DMS53 (cell line): ENCODE measurements around the gene PITPNM3.
A peak's percentile ranks its signal among the peaks of the same experiment; 100 is the strongest.

ENCODE experiments used
- DNase-seq: peaks from one replicate; lab custom pipeline; 2025; lab: John Stamatoyannopoulos, UW

The PITPNM3 gene

GRCh38 chr17:6526362-6527152 is 29.8 kb downstream of the PITPNM3 start:
- DNase-seq = no peak

DNA sequence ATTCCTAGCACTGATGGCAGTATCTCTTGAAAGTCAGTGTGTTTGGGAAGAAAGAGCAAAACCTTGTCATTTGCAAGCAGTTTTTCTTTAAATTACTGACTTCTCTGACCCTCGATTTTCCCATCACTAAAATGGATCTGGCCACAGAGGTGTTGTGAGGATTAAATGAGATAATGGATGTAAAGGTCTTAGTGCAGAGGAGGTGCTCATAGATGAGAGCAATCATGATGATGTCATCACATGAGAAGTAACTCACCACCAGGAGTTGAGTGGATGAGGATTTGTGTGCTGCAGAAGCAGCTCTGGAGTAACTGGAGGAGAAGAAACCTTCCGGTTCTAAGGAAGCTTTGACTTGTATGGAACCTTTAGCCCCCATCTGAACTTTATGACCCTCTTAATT is 30.6 kb downstream of the PITPNM3 start:
- peak; percentile 29 for DNase-seq

GRCh38 chr17:6525141-6525540 is 31.2 kb downstream of the PITPNM3 start:
- DNase-seq = no peak

- DNase-seq = no peak
Measured at GRCh38 chr17:6524520-6524919, 31.8 kb downstream of the PITPNM3 start.

- no peak for DNase-seq
Measured at GRCh38 chr17:6523809-6524355, 32.5 kb downstream of the PITPNM3 start.

DNA sequence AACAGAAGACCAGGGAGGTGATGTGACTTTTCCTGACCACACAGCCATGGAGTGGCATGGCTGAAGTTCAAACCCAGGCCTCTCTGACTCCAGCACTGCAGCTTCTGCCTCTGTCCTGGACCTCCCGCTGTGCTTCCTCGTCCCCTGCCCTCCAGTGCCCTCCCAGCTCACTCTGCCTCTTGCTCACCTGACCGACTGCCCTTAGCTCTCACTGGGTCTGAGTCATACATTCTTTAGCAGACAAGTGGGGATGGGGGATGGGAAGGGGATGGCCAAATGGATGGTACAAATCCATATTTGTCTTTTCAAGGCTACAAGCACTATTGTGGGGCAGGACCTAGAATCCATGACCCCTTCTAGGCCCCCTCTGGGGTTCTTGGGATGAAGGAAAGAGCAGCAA is 33.0 kb downstream of the PITPNM3 start:
- DNase-seq = peak; percentile 79

DNA sequence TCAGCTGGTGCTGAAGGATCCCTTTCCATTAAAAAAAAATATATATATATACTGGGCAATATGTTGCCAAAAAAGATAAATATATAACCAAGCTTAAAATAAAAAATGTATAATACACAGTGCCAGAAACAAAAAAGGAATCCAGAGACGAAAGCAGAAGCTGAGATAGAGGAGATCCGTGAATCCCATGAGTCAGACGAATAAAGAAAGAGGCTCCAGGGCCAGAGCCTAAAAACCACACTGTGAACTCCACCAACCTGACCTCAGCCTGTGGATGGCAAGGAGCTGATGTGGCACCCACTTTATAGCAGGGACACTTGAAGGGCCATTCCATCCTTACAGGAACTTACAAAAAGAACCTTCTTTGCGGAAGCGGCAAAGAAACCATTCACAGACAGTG is 34.8 kb downstream of the PITPNM3 start:
- DNase-seq = no peak

GRCh38 chr17:6517062-6517461 is 39.3 kb downstream of the PITPNM3 start:
- no peak for DNase-seq

- no peak for DNase-seq
Measured at GRCh38 chr17:6514371-6514770, 42.0 kb downstream of the PITPNM3 start.

DNA sequence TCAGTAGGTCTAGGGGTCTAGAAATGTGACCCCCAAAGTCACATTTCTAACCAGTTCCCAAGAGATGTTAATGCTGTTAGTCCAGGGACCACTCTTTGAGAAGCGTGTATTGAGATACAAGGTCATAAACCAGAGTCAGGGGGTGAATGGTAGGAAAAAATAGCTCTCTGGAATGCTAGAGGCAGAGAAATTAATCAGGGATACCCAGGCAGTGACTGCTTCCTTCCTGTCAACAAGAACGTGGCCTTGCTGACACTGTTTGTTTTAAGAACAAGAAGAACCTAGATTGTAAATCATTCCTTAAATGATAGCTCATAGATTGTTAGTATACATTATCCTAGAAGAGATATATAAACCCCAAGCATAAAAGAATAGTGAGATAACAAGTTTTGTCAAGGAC is 43.8 kb downstream of the PITPNM3 start:
- no peak for DNase-seq

DNA sequence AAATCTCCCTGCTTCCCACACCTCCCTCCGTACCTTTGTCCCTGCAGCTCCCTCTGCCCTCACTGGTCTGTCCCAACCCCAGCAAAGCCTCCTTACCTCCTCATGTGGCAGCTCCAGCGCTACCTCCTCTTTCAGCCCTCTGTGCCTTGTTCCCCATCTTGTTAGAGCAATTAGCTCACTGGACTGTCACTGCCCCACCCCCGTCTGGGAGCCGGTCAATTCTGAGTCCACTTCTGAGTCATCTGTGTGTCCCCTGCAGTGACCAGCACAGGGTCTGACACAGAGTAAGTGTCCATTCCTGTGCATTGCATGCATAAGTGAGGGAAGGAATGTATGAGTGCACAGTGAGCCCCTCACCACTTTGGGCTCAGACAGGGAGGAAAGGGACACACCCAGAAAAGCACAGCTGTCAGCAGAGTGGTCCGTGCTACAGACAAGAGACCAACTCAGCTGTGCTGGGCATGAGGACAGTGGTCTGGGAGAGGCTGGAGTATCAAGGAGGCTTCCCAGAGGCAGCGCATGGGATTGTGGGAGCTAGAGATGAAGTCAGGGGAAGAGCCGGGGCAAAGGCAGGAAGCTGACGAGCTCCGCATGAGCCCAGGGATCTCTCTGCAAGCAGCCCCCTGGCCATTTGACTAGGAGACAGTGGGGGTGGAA is 45.9 kb downstream of the PITPNM3 start:
- no peak for DNase-seq

DNA sequence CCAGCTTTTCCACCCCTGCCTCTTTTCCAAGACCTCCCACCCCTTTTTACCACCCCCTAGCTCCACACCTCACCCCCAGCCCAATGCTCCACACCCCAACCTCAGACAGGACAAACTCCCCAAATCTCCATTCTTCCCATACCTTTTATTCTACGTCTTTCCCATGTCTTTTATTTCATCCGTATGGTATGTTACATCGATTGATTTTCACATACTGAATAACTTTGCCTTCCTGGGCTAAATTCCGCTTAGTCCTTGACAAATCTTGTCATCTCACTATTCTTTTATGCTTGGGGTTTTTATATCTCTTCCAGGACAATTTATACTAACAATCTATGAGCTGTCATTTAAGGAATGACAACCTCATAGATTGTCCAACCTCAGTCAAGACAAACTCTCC is 46.4 kb downstream of the PITPNM3 start:
- DNase-seq = no peak

DNA sequence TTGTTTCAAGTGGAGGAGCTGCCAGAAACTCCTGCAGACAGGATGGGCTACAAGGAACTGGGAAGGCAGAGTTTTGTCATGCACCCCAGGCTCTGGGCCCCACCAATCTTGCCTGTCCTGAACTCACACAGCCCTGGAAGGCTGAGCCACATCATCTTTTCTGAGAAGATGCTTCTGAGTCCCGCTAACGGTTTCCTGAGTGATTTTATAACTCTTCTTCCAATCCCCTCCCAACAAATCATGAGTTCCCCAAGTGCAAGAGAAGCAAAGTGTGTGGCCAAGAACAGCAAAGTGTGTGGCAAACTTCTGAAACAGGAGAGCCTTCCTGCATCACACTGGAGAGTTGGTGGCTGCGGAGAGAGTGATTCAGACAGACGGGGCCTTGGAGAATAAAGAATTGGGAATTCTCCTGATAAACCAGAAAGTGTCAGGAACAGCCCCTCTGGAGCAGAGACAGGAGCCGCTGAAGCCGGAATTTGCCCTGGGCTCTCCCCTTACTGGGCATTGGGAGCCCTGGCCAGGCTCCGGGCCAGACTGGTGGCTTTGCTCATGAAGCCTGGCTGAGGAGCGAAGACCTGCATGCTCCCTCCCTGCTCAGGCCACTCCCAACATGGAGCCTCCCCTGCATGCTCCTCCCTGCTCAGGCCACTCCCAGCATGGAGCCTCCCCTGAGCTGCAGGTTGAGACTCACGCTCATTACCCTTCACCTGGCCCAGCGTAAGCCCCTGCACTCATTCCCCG is 47.2 kb downstream of the PITPNM3 start:
- DNase-seq = no peak

- DNase-seq = no peak
Measured at GRCh38 chr17:6508519-6509030, 47.8 kb downstream of the PITPNM3 start.

DNA sequence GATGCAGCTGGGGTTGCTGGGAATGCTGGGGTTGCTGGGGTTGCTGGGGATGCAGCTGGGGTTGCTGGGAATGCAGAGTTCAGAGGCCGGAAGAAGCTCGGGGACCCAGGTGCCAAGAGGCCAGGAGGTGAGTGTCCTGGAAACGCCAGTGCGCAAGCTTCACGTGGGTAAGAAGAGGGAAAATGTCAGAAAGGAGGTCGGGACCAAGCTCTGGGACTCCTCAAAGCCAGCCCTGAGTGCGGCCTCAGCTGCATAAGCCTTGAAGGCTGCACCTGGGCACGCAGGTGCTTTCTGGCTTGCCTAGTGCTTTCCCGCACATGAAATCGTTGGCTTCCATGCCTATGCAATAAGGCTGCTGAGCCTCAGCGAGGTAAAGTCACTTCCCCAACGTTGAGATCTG is 48.3 kb downstream of the PITPNM3 start:
- no peak for DNase-seq

DNA sequence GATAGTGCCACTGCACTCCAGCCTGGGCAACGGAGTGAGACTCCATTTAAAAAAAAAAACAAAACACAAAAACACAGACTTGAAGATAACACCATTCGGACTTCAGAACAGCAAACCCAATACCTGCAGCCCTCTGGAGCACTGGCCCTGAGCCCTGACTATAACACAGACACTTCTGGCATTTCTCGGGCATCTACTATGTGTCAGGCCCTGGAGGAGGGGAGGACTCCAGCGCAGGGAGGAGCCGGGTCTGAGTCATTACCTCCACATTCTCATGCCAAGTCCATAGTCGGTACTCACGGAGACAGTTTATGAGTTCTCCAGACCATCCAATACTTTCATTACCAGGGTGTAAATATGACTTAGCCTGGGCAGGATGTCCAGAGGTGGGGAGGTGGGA is 48.8 kb downstream of the PITPNM3 start:
- no peak for DNase-seq

GRCh38 chr17:6506679-6507231 is 49.6 kb downstream of the PITPNM3 start:
- no peak for DNase-seq

GRCh38 chr17:6505425-6506142 is 50.8 kb downstream of the PITPNM3 start:
- no peak for DNase-seq

DNA sequence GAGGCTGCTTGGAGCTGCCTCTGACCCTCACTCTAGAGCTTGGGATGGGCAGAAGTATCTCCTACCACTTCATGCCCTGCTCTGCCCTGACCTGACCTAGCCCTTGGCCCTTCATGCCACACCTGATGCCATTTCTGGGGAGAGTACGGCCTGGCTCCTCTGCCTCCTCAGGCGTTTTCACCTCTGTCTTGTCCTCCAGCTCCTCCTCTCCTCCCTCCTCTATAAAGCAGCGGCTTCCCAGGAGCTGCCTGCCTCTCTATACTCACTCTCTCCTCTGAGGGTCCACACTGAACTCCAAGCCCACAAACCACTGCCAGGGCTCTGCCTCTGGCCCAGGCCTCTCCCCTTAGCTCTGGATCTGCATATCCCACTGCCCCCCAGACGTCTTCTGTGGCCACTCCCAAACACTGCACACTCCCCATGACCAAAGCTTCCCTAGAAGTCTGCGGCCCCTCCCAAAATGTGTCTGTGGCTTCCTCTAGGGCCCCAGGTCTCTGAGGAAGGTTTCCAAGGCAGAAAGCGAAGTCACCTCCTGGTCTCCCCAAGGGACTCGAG is 52.6 kb downstream of the PITPNM3 start:
- no peak for DNase-seq

DNA sequence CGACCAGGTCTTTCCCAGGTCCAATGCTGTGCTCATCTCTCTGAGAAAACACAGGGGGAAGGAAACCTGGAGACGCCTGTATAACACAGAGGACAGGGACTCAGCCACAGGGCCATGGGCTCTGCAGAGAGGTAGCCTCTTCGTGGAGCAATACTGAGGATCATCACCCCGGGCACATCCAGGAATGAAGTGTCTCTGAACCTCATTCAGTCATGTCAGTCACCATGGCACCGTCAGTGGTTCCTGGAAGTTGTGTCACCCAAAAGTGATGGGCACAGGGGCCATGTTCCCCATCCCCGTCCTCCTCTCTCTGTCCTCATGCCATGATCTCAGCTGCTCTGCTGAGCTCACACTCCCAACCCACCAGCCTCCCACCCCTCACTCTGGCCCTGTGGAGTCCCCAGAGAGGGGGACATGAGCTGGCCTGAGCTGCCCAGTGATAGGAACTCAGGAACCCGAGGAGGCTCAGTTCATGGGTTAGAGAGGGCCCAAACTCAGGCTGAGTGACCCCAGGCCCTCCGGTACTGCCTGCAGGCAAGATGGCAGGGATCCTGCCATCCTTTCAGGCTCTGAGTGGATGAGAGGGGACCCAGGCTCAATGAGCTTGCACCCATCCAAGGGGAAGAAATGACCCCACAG is 53.4 kb downstream of the PITPNM3 start:
- DNase-seq = no peak

- no peak for DNase-seq
Measured at GRCh38 chr17:6502142-6502541, 54.2 kb downstream of the PITPNM3 start.
